PFSK-1 (cell line): ENCODE results near the gene CPLX1.

ENCODE experiments used
- POLR2AphosphoS5 ChIP-seq: IDR thresholded peaks from 2 replicates; pipeline ENCODE4 v1.6.1; 2012; ENCODE audit warnings: low read depth, mild to moderate bottlenecking, control low read depth, low read length, moderate library complexity
- REST ChIP-seq, 2 experiments: IDR thresholded peaks; 2 replicates each; pipeline versions ENCODE4 v1.6.1 to v1.8.0; 2011 to 2012; ENCODE audit warnings: low read depth in 2 of 2, low read length in 2 of 2, control low read depth in 1 of 2, inconsistent platforms in 1 of 2, mild to moderate bottlenecking in 1 of 2, moderate library complexity in 1 of 2; ENCODE audit not compliant: insufficient read depth in 1 of 2
- TAF1 ChIP-seq: IDR thresholded peaks from 2 replicates; pipeline ENCODE4 v1.6.1; 2012; ENCODE audit warnings: low read length, control low read depth, borderline replicate concordance; ENCODE audit not compliant: insufficient read depth

GRCh38 chr4:836003-836511 is 10.1 kb upstream of the CPLX1 start:
- TF ChIP-seq REST (IDR thresholded peaks at IDR 0.05; ENCODE audit: insufficient read depth in 1 of 2, low read depth in 2 of 2, low read length in 2 of 2) (no peak), POLR2AphosphoS5 (no peak), TAF1 (no peak)
